GM21786 (cell line): ENCODE results near the gene CSPG4.
"Not testable (repeated sequence)": the region's sequence is repeated elsewhere in the genome, so short reads cannot be mapped to it uniquely, and the experiment has no call there.

ENCODE experiments used
- ATAC-seq: cut with Tn5 transposase; IDR thresholded peaks from one replicate; pipeline ENCODE4 v1.9.1; 2021; ENCODE audit not compliant: unreplicated experiment

CSPG4 gene, protein sequence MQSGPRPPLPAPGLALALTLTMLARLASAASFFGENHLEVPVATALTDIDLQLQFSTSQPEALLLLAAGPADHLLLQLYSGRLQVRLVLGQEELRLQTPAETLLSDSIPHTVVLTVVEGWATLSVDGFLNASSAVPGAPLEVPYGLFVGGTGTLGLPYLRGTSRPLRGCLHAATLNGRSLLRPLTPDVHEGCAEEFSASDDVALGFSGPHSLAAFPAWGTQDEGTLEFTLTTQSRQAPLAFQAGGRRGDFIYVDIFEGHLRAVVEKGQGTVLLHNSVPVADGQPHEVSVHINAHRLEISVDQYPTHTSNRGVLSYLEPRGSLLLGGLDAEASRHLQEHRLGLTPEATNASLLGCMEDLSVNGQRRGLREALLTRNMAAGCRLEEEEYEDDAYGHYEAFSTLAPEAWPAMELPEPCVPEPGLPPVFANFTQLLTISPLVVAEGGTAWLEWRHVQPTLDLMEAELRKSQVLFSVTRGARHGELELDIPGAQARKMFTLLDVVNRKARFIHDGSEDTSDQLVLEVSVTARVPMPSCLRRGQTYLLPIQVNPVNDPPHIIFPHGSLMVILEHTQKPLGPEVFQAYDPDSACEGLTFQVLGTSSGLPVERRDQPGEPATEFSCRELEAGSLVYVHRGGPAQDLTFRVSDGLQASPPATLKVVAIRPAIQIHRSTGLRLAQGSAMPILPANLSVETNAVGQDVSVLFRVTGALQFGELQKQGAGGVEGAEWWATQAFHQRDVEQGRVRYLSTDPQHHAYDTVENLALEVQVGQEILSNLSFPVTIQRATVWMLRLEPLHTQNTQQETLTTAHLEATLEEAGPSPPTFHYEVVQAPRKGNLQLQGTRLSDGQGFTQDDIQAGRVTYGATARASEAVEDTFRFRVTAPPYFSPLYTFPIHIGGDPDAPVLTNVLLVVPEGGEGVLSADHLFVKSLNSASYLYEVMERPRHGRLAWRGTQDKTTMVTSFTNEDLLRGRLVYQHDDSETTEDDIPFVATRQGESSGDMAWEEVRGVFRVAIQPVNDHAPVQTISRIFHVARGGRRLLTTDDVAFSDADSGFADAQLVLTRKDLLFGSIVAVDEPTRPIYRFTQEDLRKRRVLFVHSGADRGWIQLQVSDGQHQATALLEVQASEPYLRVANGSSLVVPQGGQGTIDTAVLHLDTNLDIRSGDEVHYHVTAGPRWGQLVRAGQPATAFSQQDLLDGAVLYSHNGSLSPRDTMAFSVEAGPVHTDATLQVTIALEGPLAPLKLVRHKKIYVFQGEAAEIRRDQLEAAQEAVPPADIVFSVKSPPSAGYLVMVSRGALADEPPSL (N-terminal part only)

DNA sequence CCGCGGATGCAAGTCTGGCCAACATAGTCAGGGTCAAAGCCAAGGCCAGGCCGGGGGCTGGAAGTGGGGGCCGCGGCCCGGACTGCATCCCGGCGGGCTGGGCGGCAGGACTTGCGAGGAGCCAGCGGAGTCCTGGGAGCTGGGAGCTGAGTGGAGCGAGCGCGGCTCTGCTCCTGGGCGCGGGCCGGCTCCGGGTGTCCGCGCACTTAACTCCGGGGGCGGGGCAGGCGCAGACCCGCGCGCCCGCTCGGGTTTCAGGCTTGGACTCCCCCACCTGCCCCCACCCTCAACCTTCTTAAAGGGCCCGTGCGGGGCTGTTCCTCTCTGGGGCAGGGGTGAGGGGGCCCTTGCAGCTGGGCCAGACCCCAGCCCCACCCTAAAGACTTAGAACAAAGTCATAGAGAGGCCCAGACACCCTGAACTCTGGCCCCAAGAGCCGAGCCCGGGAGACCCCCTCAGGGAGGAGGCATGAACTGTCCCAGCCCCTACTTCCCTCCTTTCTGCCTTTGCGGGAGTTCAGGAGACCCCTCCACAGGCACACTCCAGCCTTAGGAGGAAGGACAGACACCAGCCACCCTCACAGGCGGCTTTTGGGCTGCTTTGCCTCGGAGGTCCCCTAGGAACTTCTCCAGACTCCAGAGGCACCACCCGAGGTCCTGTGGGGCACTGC is at the start of gene CSPG4:
TSS of gene CSPG4 (minus strand) at position 181 of the 670 bp plus-strand sequence. CDS start at position 88, 93 bp downstream.
- ATAC-seq: no peak

- not testable (repeated sequence) for ATAC-seq
Observed at GRCh38 chr15:75762357-75762718, 49.7 kb upstream of the CSPG4 start.

GRCh38 chr15:75761446-75762356 is 49.1 kb upstream of the CSPG4 start:
- no peak for ATAC-seq

- ATAC-seq: no peak
Observed at GRCh38 chr15:75760704-75761435, 48.2 kb upstream of the CSPG4 start.

DNA sequence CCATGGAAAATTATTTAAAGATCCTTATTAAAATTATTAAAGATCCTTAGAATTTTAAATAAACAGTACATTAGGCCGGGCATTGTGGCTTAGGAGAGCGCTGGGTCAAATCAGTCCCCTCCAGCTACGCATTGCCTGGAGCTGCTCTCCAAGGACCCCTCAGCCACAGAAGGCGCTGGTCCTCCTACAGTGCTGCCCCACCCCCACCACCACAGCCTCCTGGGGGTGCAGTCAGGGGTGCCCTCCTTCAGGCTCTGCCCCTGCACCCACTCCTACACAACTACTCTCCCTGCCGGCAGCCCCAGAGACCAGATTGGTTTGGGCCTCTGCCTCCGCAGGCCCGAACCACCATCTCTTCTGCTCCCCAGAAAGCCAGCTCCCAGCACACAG is 47.5 kb upstream of the CSPG4 start:
- not testable (repeated sequence) for ATAC-seq

GRCh38 chr15:75759416-75760130 is 46.9 kb upstream of the CSPG4 start:
- no peak for ATAC-seq

DNA sequence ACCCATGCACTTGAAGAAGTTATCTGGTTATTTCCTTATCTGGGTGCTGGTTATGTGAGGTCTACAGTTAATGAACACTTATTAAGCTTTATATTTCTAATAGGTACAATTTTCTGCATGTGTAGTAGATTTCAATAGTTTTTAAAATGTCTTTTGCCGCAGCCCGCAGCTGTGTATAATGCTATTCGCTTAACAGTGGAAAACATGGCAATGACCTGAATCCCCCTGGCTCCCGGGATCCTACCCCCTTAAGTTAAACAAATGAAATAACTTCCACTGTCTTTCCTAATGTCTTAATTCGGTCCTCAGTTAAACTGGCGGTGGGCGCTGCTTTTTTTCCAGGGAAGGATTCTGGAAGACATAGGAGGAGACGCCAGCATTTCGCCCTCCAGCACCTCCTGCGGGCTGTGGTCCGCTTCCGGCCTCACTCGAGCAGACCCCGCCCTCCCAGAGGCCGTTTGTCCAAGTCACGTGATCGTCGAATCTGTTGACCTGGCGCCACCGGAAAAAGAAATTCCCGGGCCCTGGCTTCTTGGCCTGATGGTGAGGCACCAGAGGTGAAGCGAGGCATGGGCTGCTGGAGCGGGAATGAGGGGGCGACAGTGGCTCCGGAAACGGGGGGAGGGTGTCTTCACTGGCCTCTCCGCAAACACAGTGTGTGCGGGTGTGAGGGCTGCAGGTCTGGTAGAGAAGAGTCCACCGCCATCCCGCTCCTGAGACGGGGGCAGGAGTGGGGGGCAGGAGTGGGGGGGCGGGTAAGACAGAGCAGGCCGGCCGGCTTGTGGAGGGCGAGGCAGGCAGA is 45.6 kb upstream of the CSPG4 start:
- ATAC-seq: peak; percentile 84

GRCh38 chr15:75754871-75755270 is 42.2 kb upstream of the CSPG4 start:
- not testable (repeated sequence) for ATAC-seq

GRCh38 chr15:75753145-75753544 is 40.5 kb upstream of the CSPG4 start:
- ATAC-seq: no peak

- no peak for ATAC-seq
Observed at GRCh38 chr15:75751891-75752290, 39.2 kb upstream of the CSPG4 start.

- ATAC-seq: no peak
Observed at GRCh38 chr15:75751116-75751875, 38.6 kb upstream of the CSPG4 start.

- ATAC-seq: no peak
Observed at GRCh38 chr15:75750261-75751050, 37.8 kb upstream of the CSPG4 start.

DNA sequence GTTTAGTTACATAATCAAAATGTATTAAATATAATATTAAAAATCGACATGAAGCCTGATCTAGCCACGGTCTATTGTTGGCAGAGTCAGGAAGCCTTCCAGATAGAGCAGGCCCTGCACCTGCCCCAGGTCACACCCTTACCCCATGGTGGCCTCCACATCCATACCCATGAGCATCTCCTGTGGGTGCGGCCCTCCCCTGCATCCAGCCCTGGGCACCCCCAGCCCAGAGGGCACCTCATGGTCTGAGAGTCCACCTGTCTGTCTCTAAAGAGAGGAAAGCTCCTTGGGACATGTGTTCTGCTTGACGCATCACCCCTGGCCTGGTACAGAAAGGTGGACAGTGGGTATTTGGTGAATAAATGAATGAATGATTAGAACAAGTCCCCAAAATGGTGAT is 37.2 kb upstream of the CSPG4 start:
- no peak for ATAC-seq

DNA sequence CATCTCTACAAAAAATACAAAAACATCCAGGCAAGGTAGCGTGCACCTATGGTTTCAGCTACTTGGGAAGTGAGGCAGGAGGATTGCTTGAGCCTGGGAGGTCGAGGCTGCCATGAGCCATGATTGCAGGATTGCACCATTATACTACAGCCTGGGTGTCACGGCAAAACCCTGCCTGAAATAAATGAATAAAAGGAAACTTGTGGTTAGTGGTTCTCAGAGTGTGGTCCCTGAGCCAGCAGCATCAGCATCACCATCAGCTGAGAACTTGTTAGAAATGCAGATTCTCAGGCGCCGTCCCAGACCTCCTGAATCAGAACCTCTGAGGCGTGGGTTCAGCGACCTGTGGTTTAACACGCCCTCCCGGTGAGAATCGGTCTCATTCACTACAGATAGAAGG is 36.2 kb upstream of the CSPG4 start:
- ATAC-seq: not testable (repeated sequence)

DNA sequence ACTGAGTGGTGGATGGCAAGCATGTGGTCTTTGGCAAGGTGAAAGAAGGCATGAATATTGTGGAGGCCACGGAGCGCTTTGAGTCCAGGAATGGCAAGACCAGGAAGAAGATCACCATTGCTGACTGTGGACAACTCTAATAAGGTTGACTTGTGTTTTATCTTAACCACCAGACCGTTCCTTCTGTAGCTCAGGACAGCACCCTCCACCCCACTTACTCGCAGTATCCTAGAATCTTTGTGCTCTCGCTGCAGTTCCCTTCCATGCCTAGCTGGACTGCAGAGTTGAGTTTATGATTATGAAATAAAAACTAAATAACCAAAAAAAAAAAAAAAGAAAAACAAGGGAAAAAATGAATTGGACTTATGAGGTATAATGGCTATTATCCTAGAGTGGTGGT is 34.5 kb upstream of the CSPG4 start:
- ATAC-seq: not testable (repeated sequence)

GRCh38 chr15:75745305-75745704 is 32.7 kb upstream of the CSPG4 start:
- no peak for ATAC-seq
